ENCODE results near the gene PRM2.

PRM2 gene

GRCh38 chr16:11319529-11320146 lies 43.4 kb upstream of the PRM2 start:
- H3K27ac ChIP-seq: no peak overlapping the region
- TF ChIP-seq ZFX (IDR thresholded peaks at IDR 0.05) (no peak), CTCF (conservative IDR thresholded peaks at IDR 0.05) (no peak)

- H3K27ac ChIP-seq: no peak overlapping the region
- TF ChIP-seq ZFX (IDR thresholded peaks at IDR 0.05) (no peak), CTCF (conservative IDR thresholded peaks at IDR 0.05) (no peak)
Observed at GRCh38 chr16:11318817-11319216, 42.5 kb upstream of the PRM2 start.

DNA sequence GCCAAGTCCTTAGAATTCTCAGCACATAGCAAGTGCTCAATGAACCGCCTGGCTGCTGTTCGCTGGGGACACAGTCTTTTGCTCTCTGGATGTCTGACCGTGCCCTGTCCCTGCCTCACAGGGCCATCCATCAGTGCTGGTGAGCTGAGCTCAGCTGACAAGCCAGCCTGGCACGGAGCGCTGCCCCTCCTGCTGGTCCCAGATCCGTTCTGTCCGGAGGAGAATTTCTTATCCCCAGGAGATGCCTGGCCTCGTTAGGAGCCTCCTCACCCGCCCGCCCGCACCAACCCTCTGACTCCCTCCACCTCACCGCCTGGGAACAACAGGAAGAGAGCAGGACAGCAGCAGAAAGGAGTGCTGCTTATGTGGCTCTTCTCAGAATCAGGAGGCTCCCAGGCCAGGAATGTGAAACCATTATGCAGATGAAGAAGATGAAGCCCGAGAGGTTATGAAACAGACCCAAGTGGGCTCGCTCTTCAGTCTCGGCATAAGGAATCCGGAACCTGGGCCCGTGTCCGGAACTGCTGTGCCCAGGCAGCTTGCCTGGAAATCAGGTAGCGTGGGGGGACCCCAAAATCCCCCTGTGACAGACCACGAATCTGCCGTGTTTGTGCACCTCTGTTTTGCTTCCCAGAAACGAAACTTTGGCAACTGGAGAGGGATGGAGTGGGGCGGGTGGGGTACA lies 40.2 kb upstream of the PRM2 start:
- H3K27ac ChIP-seq: no peak overlapping the region
- TF ChIP-seq CTCF (conservative IDR thresholded peaks at IDR 0.05) (no peak), ZFX (IDR thresholded peaks at IDR 0.05) (no peak)

DNA sequence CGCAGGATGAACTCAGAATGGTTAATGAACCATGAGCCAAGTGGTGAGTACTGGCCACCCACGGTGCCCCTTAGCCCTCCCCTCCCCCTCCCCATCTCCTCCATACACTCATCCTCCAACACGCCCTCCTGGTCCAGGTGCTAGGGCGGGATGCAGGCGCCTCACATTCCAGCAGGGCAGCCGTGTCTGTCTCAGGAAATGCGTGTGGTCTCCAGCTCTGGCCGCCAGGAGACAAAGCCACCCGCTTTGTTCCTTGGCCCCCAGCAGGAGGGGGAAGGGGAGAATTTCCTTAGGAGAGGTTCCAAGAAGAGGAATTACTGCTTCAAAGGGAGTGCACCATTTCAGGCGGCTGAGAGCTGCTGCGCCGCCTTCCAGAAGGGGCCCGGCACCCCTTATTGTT lies 39.2 kb upstream of the PRM2 start:
- TF ChIP-seq CTCF (conservative IDR thresholded peaks at IDR 0.05) (no peak), ZFX (IDR thresholded peaks at IDR 0.05) (no peak)
- H3K27ac ChIP-seq: no peak overlapping the region

GRCh38 chr16:11314309-11314894 lies 38.1 kb upstream of the PRM2 start:
- no peak overlapping the region for H3K27ac ChIP-seq
- no peak for TF ChIP-seq ZFX (IDR thresholded peaks at IDR 0.05)
- no peak for TF ChIP-seq CTCF (conservative IDR thresholded peaks at IDR 0.05)

DNA sequence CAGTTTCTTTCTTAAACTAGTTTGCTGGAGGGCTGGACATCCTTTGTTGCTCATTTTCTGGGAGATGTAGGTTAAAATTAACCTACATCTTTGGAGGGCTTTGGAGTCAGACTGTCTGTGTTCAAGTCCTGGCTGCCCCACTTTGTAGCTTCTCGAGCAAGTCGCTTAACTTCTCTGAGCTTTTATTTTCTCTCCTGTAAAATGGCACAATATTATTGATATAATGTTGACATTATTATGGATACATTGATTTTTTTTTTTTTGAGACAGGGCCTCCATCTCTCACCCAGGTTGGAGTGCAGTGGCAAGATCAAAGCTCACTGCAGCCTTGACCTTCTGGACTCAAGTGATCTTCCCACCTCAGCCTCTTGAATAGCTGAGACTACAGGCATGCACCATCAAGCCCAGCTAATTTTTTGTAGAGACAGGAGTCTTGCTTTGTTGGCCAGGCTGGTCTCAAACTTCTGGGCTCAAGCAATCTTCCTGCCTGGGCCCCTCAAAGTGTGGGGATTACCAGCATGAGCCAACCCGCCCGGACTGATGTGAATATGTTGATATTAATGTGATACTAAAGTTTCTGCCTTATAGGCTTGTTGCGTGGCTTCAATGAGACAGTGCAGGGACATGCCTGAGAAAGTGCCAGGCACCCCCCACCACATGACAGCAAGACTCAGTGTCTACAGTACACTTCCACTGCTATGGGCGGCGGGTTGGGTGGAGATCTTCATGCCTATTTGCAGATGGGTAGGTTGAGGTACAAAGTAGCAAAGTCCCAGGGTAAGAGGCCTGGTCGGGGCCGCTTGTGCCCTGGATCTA lies 37.4 kb upstream of the PRM2 start:
- H3K27ac ChIP-seq: no peak overlapping the region
- TF ChIP-seq ZFX (IDR thresholded peaks at IDR 0.05) (no peak), CTCF (conservative IDR thresholded peaks at IDR 0.05) (no peak)
